A549 (cell line): ENCODE data around the gene TMEM18. TPM values are rescaled to one million over a fixed set of nuclear protein-coding genes. Genes with fewer than 3 reads are reported as not detected.

Experiments used
- ATAC-seq, 2 experiments: fragments of 200-7000 bp in 1 of 2; fragments of >200 bp in 1 of 2; cut with Nextera tagmentation in 1 of 2; cut with Tn5 transposase in 1 of 2; 3 replicates each; pipeline versions ENCODE4 v1.8.0 to v1.9.1; 2018 to 2020; ENCODE audit warnings: mild to moderate bottlenecking in 1 of 2, moderate library complexity in 1 of 2
- CTCF ChIA-PET: fragments of 300-600 bp; sonication (Branson Sonifier 250); formaldehyde crosslinking; extraction: SDS; loops from one replicate; lab custom pipeline; 2021; ENCODE audit warnings: antibody characterized with exemption, inconsistent platforms; lab: Yijun Ruan, JAX
- POLR2A ChIA-PET: fragments of 350-600 bp; formaldehyde crosslinking; extraction: SDS; loops from one replicate; lab custom pipeline; 2021; ENCODE audit warnings: antibody characterized with exemption, inconsistent platforms; lab: Yijun Ruan, JAX
- DNase-seq, 2 experiments: peaks; one replicate each; pipeline versions ENCODE4 v3.0.0 to v3.0.0-alpha.2; 2011 to 2016; ENCODE audit warnings: low read depth in 1 of 2, low spot score in 1 of 2
- FAIRE-seq: peaks from 2 replicates; lab custom pipeline; 2011; peaks lifted over from hg19 to GRCh38; lab: Jason Lieb, UNC
- H3K27ac ChIP-seq, 2 experiments: fragments of >200 bp; sonication (Bioruptor Twin); formaldehyde crosslinking; 3 replicates each; pipeline ENCODE4 v1.5.1; 2016 to 2017
- H3K4me1 ChIP-seq: fragments of >200 bp; sonication (Bioruptor Twin); formaldehyde crosslinking; 3 replicates; pipeline ENCODE4 v1.6.1; 2016
- H3K4me2 ChIP-seq: fragments of >200 bp; sonication (Bioruptor Twin); formaldehyde crosslinking; 3 replicates; pipeline ENCODE4 v1.6.1; 2016
- H3K4me3 ChIP-seq: fragments of >200 bp; sonication (Bioruptor Twin); formaldehyde crosslinking; 3 replicates; pipeline ENCODE4 v1.5.1; 2016
- H3K9me3 ChIP-seq: fragments of >200 bp; sonication (Bioruptor Twin); formaldehyde crosslinking; 3 replicates; pipeline ENCODE4 v1.6.1; 2016
- BCL3 ChIP-seq: fragments of >200 bp; sonication (Bioruptor Twin); formaldehyde crosslinking; IDR thresholded peaks from 3 replicates; pipeline ENCODE4 v1.6.1; 2016
- BHLHE40 ChIP-seq: IDR thresholded peaks from 2 replicates; pipeline ENCODE4 v1.6.1; 2012; ENCODE audit warnings: low read depth, low read length, inconsistent platforms
- CBX2 ChIP-seq: fragments of 200-600 bp; sonication (generic); IDR thresholded peaks from 2 replicates; pipeline ENCODE4 v1.6.1; 2016; ENCODE audit warnings: low read depth, mild to moderate bottlenecking, borderline replicate concordance
- CBX8 ChIP-seq: fragments of 200-600 bp; sonication (generic); IDR thresholded peaks from 2 replicates; pipeline ENCODE4 v1.6.1; 2016
- CHD2 ChIP-seq: fragments of 150-350 bp; IDR thresholded peaks from 2 replicates; pipeline ENCODE4 v1.6.1; 2014; ENCODE audit warnings: low read length; ENCODE audit not compliant: partially characterized antibody
- E2F6 ChIP-seq: IDR thresholded peaks from 2 replicates; pipeline ENCODE4 v1.6.1; 2012; ENCODE audit warnings: low read depth, borderline replicate concordance
- EHMT2 ChIP-seq: fragments of 200-600 bp; sonication (generic); IDR thresholded peaks from 2 replicates; pipeline ENCODE4 v1.6.1; 2016; ENCODE audit warnings: antibody characterized with exemption, low read depth, mild to moderate bottlenecking, moderate library complexity
- FOSB ChIP-seq: fragments of 250-450 bp; sonication (Bioruptor Pico); IDR thresholded peaks from 2 replicates; pipeline ENCODE4 v1.5.0; 2020; ENCODE audit warnings: mild to moderate bottlenecking, moderate library complexity
- HOXA7 ChIP-seq: fragments of 250-450 bp; sonication (Bioruptor Pico); IDR thresholded peaks from 2 replicates; pipeline ENCODE4 v1.5.0; 2020; ENCODE audit warnings: mild to moderate bottlenecking, moderate library complexity
- HOXB5 ChIP-seq: fragments of 250-450 bp; sonication (Bioruptor Pico); IDR thresholded peaks from 2 replicates; pipeline ENCODE4 v1.5.0; 2020; ENCODE audit warnings: mild to moderate bottlenecking, moderate library complexity
- JUN ChIP-seq, 2 experiments: fragments of >200 bp; sonication (Bioruptor Twin); formaldehyde crosslinking; IDR thresholded peaks; 2 replicates in 1 of 2; 3 replicates in 1 of 2; pipeline ENCODE4 v1.6.1; 2016 to 2017
- JUNB ChIP-seq: fragments of >200 bp; sonication (Bioruptor Twin); formaldehyde crosslinking; IDR thresholded peaks from 2 replicates; pipeline ENCODE4 v1.6.1; 2016
- KDM1A ChIP-seq: fragments of 200-600 bp; sonication (generic); IDR thresholded peaks from 2 replicates; pipeline ENCODE4 v1.6.1; 2016; ENCODE audit warnings: low read depth, mild to moderate bottlenecking
- KDM5A ChIP-seq: fragments of 200-600 bp; sonication (generic); IDR thresholded peaks from 2 replicates; pipeline ENCODE4 v1.6.1; 2016; ENCODE audit warnings: antibody characterized with exemption, mild to moderate bottlenecking
- MAX ChIP-seq: IDR thresholded peaks from 2 replicates; pipeline ENCODE4 v1.6.1; 2012
- MAZ ChIP-seq: fragments of 150-350 bp; IDR thresholded peaks from 2 replicates; pipeline ENCODE4 v1.6.1; 2014; ENCODE audit warnings: antibody characterized with exemption, low read depth, low read length, borderline replicate concordance
- NR3C1 ChIP-seq: fragments of >200 bp; sonication (Bioruptor Twin); formaldehyde crosslinking; IDR thresholded peaks from 3 replicates; pipeline ENCODE4 v1.6.1; 2017
- PHF8 ChIP-seq: fragments of 200-600 bp; sonication (generic); IDR thresholded peaks from 2 replicates; pipeline ENCODE4 v1.6.1; 2016; ENCODE audit warnings: low read depth, mild to moderate bottlenecking, antibody characterized with exemption, moderate library complexity, borderline replicate concordance
- POLR2AphosphoS2 ChIP-seq: conservative IDR thresholded peaks from 2 replicates; pipeline ENCODE4 v1.6.1; 2012; ENCODE audit warnings: low read length, improper control_type of control experiment, inconsistent platforms
- RAD21 ChIP-seq, 2 experiments: fragments of >200 bp in 1 of 2; sonication (Bioruptor Twin) in 1 of 2; formaldehyde crosslinking in 1 of 2; IDR thresholded peaks in 1 of 2; conservative IDR thresholded peaks in 1 of 2; 2 replicates in 1 of 2; 3 replicates in 1 of 2; pipeline ENCODE4 v1.6.1; 2012 to 2018; ENCODE audit warnings: inconsistent platforms in 1 of 2
- RARB ChIP-seq: fragments of 250-450 bp; sonication (Bioruptor Pico); IDR thresholded peaks from 2 replicates; pipeline ENCODE4 v1.8.0; 2021; ENCODE audit warnings: mild to moderate bottlenecking, moderate library complexity
- RCOR1 ChIP-seq: fragments of 150-350 bp; IDR thresholded peaks from 2 replicates; pipeline ENCODE4 v1.6.1; 2014; ENCODE audit warnings: antibody characterized with exemption, low read length, low read depth
- REST ChIP-seq: fragments of 200-600 bp; sonication (generic); IDR thresholded peaks from 2 replicates; pipeline ENCODE4 v1.6.1; 2016; ENCODE audit warnings: antibody characterized with exemption, mild to moderate bottlenecking, moderate library complexity
- RFX5 ChIP-seq: fragments of 450-650 bp; IDR thresholded peaks from 2 replicates; pipeline ENCODE4 v1.7.1; 2014; ENCODE audit warnings: antibody characterized with exemption, mild to moderate bottlenecking, moderate library complexity
- SREBF2 ChIP-seq: fragments of 450-650 bp; IDR thresholded peaks from 2 replicates; pipeline ENCODE4 v1.6.1; 2014; ENCODE audit warnings: mild to moderate bottlenecking, moderate library complexity
- TP53 ChIP-seq: fragments of 250-450 bp; sonication (Bioruptor Pico); IDR thresholded peaks from 2 replicates; pipeline ENCODE4 v1.5.0; 2021; ENCODE audit warnings: mild to moderate bottlenecking, moderate library complexity
- USF2 ChIP-seq: fragments of 450-650 bp; IDR thresholded peaks from 2 replicates; pipeline ENCODE4 v1.6.1; 2014; ENCODE audit warnings: antibody characterized with exemption
- ZFP36 ChIP-seq: fragments of 450-650 bp; IDR thresholded peaks from 2 replicates; pipeline ENCODE4 v1.6.1; 2014; ENCODE audit warnings: borderline replicate concordance; ENCODE audit not compliant: partially characterized antibody
- WGBS: methylation state at CpG from one replicate; pipeline ENCODE4 v1.1.6; 2017; ENCODE audit errors: missing lambda C conversion rate; 5-methylcytosine and 5-hydroxymethylcytosine counted together
- polyA plus RNA-seq, 4 experiments: library from polyadenylated mRNA; depleted of rRNA in 3 of 4; stranded (reverse); fragments of >200 nt; fragmentation: RNase III in 1 of 4; extraction: RNeasy Plus Mini Kit Qiagen cat#74134 plus additional on column Dnase treatment in 1 of 4; gene quantifications; 2 replicates in 3 of 4; 3 replicates in 1 of 4; pipeline ENCODE4 v1.2.3, GENCODE V29; 2011 to 2017

The TMEM18 gene
- polyA plus RNA-seq, 2 of the 4 experiments (the other 2 are of a cell fraction): 35.6 to 75.0 TPM

GRCh38 chr2:622357-622756 is 54.8 kb downstream of the TMEM18 start:
- no peak for DNase-seq
- WGBS: 76% methylated on average over 10 of the region's 10 CpGs
- Histone ChIP-seq H3K27ac (no peak overlapping the region), H3K9me3 (peaks cover 12% of the 10 kb centered on the region; the same call in 1 of the 3 replicates), H3K4me1 (no peaks in the 10 kb centered on the region), H3K4me3 (no peak overlapping the region), H3K4me2 (no peak overlapping the region)
- CTCF ChIA-PET: interaction anchor here (1.0 kb wide), 1 partner anchor 15 kb away, joined by 3 read pairs; no protein-coding TSS in a partner anchor
- ATAC-seq: no peak
- no peak for TF ChIP-seq NR3C1
- no peak for TF ChIP-seq POLR2AphosphoS2
- TF ChIP-seq JUN (IDR thresholded peaks at IDR 0.05): no peak
- no peak for TF ChIP-seq SREBF2
- no peak for TF ChIP-seq MAZ
- no peak for TF ChIP-seq RFX5
- no peak for TF ChIP-seq REST
- TF ChIP-seq BCL3: no peak
- TF ChIP-seq KDM1A: no peak
- no peak for TF ChIP-seq FOSB
- TF ChIP-seq USF2: no peak
- no peak for TF ChIP-seq PHF8
- TF ChIP-seq HOXB5 (CRISPR knock-in tag): no peak
- TF ChIP-seq JUNB: no peak
- no peak for TF ChIP-seq ZFP36
- no peak for TF ChIP-seq HOXA7 (CRISPR knock-in tag)
- no peak for TF ChIP-seq E2F6
- no peak for TF ChIP-seq RAD21 (conservative IDR thresholded peaks at IDR 0.05 in 1 of 2, IDR thresholded peaks at IDR 0.05 in 1 of 2)
- FAIRE-seq: no peak
- POLR2A ChIA-PET: no interaction called here

- H3K9me3 ChIP-seq: peaks cover 12% of the 10 kb centered on the region; the same call in 1 of the 3 replicates
- no peaks in the 10 kb centered on the region for H3K4me1 ChIP-seq
- ChIA-PET POLR2A (no interaction called here), CTCF (no interaction called here)
- 58% methylated on average over 28 of the region's 45 CpGs for WGBS
- no peak overlapping the region for H3K27ac ChIP-seq
- no peak overlapping the region for H3K4me3 ChIP-seq
- TF ChIP-seq TP53 (CRISPR knock-in tag) (no peak), RCOR1 (no peak), KDM5A (no peak), RAD21 (conservative IDR thresholded peaks at IDR 0.05 in 1 of 2, IDR thresholded peaks at IDR 0.05 in 1 of 2) (no peak), CHD2 (no peak), EHMT2 (no peak), MAZ (no peak), CBX8 (no peak), MAX (no peak), RARB (CRISPR knock-in tag) (no peak), USF2 (no peak), HOXB5 (CRISPR knock-in tag) (no peak), RFX5 (no peak), KDM1A (no peak), CBX2 (no peak), BHLHE40 (no peak), NR3C1 (no peak)
- TF ChIP-seq, all 56 proteins: peak for 0
- ATAC-seq: no peak; a peak in 1 of 6 replicates
- H3K4me2 ChIP-seq: no peak overlapping the region
- FAIRE-seq: no peak
- no peak for DNase-seq
Measured at GRCh38 chr2:621303-622099, 55.7 kb downstream of the TMEM18 start.
